HG03575 (cell line): Measurements from ENCODE around the gene SPATA22.
"Not testable (repeated sequence)": the region's sequence is repeated elsewhere in the genome, so short reads cannot be mapped to it uniquely, and the experiment has no call there.

ENCODE experiments used
- ATAC-seq: cut with Tn5 transposase; IDR thresholded peaks from one replicate; pipeline ENCODE4 v1.9.1; 2021; ENCODE audit not compliant: unreplicated experiment, insufficient number of reproducible peaks, low FRiP score; ENCODE audit errors: extremely low read depth

SPATA22 gene

DNA sequence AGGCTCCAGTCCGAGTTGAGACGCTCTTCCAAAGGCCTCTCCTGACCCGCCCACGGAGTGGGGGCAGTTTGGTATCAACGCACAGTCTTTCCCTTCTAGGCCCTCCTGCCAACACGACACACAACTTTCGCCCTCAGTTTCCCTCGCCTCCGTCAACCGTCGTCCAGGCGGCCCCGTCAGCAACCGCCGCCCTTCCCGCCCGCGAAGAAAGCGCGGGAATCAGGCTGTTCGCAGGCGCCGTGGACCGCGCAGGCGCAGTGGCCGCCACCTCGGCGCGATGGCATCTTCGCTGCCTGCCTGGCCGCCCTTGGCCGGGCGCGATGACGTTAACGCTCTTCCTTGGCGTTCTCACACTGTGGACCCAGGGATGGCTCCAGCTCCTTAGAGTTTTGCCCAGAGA is at the start of gene SPATA22:
Gene SPATA22, minus strand, starts transcription at position 221 of the 400 bp plus-strand sequence. CDS start 2,494 bp downstream, outside the sequence.
- ATAC-seq: no peak

- ATAC-seq: not testable (repeated sequence)
Measured at GRCh38 chr17:3519472-3519871, 47.9 kb upstream of the SPATA22 start.

GRCh38 chr17:3514873-3515272 is 43.3 kb upstream of the SPATA22 start:
- ATAC-seq: no peak

DNA sequence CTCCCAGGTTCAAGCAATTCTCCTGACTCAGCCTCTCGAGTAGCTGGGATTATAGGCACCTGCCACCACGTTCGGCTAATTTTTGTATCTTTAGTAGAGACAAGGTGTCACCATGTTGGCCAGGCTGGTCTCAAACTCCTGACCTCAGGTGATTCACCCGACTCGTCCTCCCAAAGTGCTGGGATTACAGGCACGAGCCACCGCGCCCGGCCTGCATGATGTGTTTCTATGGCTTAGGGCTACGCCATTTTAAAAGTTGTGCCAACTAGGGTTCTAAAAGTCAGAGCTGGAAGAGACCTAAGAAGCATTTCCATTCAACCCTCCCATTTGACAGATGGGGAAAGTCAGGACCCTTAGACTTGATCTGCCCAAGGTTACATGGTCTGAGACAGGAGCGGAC is 42.5 kb upstream of the SPATA22 start:
- not testable (repeated sequence) for ATAC-seq

GRCh38 chr17:3513305-3514035 is 41.9 kb upstream of the SPATA22 start:
- ATAC-seq: no peak

DNA sequence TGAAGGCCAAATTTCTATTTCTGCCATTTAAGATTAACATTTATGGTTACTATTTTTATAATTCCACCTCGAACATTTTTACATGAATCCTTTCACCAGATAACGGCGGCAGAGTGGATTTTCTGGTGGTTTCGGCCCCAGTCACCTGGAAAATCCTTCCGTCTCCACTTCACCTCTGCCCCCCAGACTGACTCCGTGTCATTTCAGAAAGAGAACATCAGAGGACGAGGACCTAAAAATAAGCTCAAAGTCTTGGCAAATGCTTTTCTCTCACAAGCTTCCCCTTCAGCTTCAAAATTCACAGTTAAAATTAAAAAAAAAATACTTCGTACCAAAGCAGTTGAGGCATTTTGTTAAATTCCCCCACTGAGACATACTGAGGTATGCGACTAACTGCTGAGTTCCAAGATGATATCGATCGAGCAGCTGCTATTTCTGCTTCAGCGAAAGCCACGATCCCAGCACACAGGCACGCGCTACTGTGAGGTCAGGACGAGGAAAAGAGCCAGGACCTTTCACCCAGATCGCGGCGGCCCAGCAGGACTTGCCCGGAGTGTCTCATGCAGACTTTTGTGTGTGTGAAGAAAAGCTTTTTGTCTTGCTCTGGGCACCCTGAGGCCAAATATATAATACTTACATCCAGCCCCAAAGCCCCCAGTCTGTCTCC is 41.0 kb upstream of the SPATA22 start:
- no peak for ATAC-seq

DNA sequence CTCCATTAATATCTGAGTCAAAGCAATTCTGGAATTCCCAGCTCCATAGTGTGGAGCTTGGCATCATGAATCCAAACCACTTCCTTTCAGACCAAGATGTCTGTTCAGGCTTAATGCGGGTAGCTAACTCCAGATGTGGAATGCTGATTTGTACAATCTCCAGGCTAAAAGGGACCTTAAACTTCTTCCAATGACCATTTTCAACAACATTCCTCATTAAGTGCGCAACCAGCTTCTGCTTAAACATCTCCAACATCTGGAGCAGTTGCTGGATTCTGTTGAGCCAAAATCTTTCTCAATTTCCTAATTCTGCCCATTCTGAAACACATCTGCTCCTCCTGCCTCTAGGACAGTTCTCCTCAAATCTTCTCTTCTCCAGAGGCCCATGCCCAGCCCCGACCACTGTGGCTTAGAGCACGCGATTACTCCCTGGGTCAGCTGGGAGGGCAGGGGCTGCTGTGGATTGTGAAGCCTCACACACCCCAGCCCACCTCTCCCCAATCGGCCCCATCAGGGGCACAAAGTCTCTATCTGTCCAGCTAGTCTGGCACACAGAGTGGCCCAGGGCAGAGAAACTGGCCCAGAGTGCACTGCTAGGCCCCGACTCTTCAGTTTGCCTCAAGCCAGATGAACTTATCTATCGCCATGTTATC is 40.4 kb upstream of the SPATA22 start:
- no peak for ATAC-seq

DNA sequence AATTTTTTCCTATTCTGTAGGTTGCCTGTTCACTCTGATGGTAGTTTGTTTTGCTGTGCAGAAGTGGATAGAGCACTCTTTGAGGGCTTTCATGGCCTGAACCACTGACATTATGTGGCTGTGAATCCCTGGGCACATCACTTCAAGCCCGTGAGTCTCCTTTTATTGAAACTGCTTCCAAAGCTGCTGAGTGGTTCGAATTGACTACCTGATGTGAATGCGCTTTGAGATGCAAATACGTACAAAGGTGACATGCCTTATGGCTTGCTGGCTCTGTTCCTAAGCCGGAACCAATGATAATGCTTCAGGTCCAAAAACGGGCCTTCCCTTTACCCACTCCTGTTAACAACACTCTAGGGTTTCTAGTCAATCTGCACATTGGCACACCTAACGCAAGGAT is 38.5 kb upstream of the SPATA22 start:
- ATAC-seq: no peak

DNA sequence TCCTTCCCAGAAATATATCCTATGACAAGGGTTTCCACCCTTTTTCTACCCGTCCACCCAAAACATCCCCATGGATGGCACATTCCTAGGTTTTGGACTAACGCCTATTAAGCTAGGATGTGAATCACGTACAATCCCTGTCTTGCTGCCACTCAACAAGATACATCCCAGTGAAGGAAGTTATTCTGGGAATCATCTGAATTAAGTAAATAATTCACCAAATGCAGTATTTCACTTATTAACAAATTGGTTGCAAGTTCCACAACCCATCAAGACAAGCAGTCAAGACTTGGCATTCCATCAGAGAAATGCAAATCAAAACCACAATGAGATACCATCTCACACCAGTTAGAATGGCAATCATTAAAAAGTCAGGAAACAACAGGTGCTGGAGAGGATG is 36.2 kb upstream of the SPATA22 start:
- no peak for ATAC-seq

GRCh38 chr17:3507071-3507470 is 35.5 kb upstream of the SPATA22 start:
- ATAC-seq: no peak

GRCh38 chr17:3506054-3506453 is 34.4 kb upstream of the SPATA22 start:
- no peak for ATAC-seq

GRCh38 chr17:3505008-3505407 is 33.4 kb upstream of the SPATA22 start:
- ATAC-seq: no peak

GRCh38 chr17:3503285-3503684 is 31.7 kb upstream of the SPATA22 start:
- no peak for ATAC-seq

- ATAC-seq: no peak
Measured at GRCh38 chr17:3502466-3502865, 30.8 kb upstream of the SPATA22 start.

GRCh38 chr17:3501344-3501743 is 29.7 kb upstream of the SPATA22 start:
- ATAC-seq: no peak

DNA sequence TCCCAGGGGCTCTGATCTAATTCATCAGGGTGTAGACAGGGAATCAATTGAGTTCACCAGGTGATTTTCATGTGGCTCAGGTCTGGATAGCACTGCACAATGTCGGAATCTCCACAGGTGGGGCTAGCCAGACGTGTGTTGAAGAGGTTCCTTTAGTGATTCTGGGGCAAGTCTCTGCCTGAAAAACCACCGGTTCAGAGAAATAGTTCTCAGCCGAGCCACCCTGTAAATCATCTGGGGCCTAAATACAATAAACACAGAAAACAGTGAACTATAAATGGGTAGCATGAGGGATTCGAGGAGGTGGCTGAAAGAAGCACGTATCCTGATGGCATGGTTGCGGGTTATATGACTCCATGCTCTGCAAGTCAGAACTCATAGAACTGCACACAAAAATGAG is 25.5 kb upstream of the SPATA22 start:
- no peak for ATAC-seq

- ATAC-seq: no peak
Measured at GRCh38 chr17:3485481-3486068, 14.0 kb upstream of the SPATA22 start.

GRCh38 chr17:3482852-3483251 is 11.2 kb upstream of the SPATA22 start:
- ATAC-seq: no peak

GRCh38 chr17:3479988-3480387 is 8.4 kb upstream of the SPATA22 start:
- ATAC-seq: no peak
